ENCODE results near the gene SULT1A1. TPM values are rescaled to one million over a fixed set of nuclear protein-coding genes. Genes with fewer than 3 reads are reported as not detected.
"Not testable (repeated sequence)": the region's sequence is repeated elsewhere in the genome, so short reads cannot be mapped to it uniquely, and the experiment has no call there.

SULT1A1 gene
- total and polyA plus RNA-seq, 4 donors: 34.6 to 118 (median 40.2) TPM

DNA sequence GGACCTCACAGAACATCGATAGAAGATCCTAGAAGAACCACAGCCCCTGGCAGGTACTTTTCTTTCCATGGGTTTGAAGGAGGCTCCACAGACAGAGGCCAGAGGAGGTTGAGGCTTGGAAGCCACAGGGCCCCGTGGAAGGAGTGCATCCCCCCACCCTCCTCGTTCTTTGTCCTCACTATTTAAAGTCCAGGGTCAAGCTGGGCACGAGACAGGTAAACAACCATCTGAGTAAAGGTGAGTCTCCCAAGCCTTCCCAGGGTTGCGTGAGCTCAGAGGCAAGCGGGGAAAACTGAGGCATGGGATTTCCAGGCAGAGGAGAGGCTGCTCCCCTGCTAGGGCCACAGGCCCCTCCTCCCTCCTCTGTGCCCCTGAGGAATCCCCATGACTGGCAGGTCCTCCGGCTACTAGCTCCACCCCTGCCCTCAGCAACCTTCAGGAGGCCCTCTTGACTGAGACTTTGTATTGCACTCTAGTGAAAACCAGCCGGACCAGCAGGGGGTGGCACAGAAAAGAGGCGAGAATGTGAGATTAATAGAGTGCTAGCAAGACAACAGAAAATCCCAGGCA is 12.1 kb downstream of the SULT1A1 start:
- no peaks in the 10 kb centered on the region for H3K27me3 ChIP-seq (ENCODE audit: control insufficient read depth in 3 of 3, insufficient read depth in 3 of 3, low read length in 2 of 3)
- H3K4me1 ChIP-seq (ENCODE audit: control insufficient read depth in 5 of 5, insufficient read depth in 5 of 5, low read length in 5 of 5): peaks cover 0 to 19% (median 4%) of the 10 kb centered on the region in 5 donors
- H3K27ac ChIP-seq (ENCODE audit: low read depth in 1 of 2, low read length in 1 of 2): peak overlapping the region in 1 of 2 donors; percentile 58
- TF ChIP-seq, protein P1, sequence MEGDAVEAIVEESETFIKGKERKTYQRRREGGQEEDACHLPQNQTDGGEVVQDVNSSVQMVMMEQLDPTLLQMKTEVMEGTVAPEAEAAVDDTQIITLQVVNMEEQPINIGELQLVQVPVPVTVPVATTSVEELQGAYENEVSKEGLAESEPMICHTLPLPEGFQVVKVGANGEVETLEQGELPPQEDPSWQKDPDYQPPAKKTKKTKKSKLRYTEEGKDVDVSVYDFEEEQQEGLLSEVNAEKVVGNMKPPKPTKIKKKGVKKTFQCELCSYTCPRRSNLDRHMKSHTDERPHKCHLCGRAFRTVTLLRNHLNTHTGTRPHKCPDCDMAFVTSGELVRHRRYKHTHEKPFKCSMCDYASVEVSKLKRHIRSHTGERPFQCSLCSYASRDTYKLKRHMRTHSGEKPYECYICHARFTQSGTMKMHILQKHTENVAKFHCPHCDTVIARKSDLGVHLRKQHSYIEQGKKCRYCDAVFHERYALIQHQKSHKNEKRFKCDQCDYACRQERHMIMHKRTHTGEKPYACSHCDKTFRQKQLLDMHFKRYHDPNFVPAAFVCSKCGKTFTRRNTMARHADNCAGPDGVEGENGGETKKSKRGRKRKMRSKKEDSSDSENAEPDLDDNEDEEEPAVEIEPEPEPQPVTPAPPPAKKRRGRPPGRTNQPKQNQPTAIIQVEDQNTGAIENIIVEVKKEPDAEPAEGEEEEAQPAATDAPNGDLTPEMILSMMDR (IDR thresholded peaks at IDR 0.05; ENCODE audit: control extremely low read depth, extremely low read depth): no peak
- no peaks in the 10 kb centered on the region for H3K36me3 ChIP-seq (ENCODE audit: control insufficient read depth in 4 of 4, insufficient read depth in 4 of 4, low read length in 4 of 4)
- WGBS, 2 donors: 61 to 69% methylated on average over 9 of the region's 9 CpGs
- no peak overlapping the region for H3K9ac ChIP-seq (ENCODE audit: insufficient read depth in 1 of 2, low read length in 2 of 2)
- H3K4me3 ChIP-seq: no peak overlapping the region
- no peak for ATAC-seq (ENCODE audit: insufficient read depth, low FRiP score)
- peak; percentile 58 to 76 (median 75) for DNase-seq
- no peaks in the 10 kb centered on the region for H3K9me3 ChIP-seq (ENCODE audit: control insufficient read depth in 4 of 4, insufficient read depth in 3 of 4, low read length in 3 of 4)

DNA sequence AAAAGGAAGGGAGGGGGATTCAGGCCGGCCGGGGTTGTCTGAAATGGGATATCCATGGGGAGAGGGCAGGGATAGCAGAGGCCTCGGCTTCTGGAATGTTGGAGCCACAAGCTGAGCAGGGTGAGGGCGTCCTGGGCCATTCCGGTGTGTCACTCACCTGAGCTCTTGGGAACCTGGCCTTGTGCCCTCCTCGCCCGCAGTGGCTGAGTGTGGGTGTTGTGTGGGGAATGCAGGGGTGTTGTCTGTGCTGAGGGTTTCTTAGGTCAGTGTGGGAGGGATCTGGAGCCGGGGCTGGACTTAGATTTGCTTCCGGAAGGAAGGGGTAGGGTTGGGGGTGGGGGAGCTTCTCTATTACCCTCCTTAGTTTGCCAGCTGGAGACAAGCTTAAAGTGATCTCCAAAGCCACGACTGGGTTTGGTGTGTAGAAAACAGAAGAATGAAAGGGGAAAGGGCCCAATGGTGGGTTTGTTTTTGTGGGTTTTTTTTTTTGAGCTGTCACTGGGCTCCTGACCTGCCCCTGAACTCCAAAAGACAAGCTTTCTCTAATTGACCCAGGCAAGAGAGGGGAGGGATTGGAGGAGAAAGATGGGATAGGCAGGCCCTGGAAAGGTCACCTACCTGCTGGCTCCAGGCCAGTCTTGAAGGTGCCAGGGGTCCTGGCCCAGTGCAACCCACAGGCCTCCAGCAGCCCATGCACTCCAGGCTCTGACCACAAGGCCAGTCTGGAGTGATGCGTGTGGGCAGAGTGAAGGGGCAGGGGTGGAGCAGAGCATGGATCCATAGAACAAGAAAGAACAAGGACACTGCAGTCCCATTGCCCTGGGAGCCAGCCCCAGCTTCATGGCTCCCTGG is 12.8 kb downstream of the SULT1A1 start, which contains the start of gene SULT1A2:
TSS of gene SULT1A2 (minus strand) at position 211 of the 852 bp plus-strand sequence. CDS start 1,120 bp downstream, outside the sequence.
- no peaks in the 10 kb centered on the region for H3K9me3 ChIP-seq (ENCODE audit: control insufficient read depth in 4 of 4, insufficient read depth in 3 of 4, low read length in 3 of 4)
- ATAC-seq (ENCODE audit: insufficient read depth, low FRiP score): peak; percentile 63
- TF ChIP-seq, protein P1 (IDR thresholded peaks at IDR 0.05; ENCODE audit: control extremely low read depth, extremely low read depth): no peak

DNA sequence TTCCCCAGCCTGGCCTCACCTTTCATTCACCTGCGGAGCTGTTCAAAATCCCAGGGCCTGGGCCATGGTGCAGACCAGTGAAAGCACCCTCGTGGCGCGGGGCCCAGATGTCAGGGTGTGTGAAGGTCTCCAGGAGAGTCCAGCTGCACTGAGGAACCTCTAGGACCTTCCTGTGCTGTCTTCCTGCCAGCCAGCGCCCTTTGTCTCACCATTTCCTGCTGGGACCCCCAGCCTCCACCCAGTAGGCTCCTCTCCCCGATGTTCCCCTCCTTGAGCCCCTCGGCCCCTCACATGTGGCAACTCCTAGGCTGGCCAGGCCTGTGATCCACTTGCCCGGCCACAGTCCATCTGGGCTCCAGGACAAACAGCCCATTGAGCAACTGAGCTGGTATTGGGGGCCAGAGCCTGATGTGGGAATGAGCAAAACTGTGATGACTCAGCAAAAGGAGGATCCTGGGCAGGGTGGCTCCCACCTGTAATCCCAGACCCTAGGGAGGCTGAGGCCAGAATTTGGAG is 13.7 kb downstream of the SULT1A1 start:
- Histone ChIP-seq H3K36me3 (ENCODE audit: control insufficient read depth in 4 of 4, insufficient read depth in 4 of 4, low read length in 4 of 4) (peaks cover 0 to 7% (median 0%) of the 10 kb centered on the region in 4 donors), H3K9me3 (ENCODE audit: control insufficient read depth in 4 of 4, insufficient read depth in 3 of 4, low read length in 3 of 4) (no peaks in the 10 kb centered on the region), H3K27ac (ENCODE audit: low read depth in 1 of 2, low read length in 1 of 2) (peak overlapping the region in 1 of 2 donors; percentile 43), H3K4me3 (no peak overlapping the region), H3K9ac (ENCODE audit: insufficient read depth in 1 of 2, low read length in 2 of 2) (no peak overlapping the region), H3K27me3 (ENCODE audit: control insufficient read depth in 3 of 3, insufficient read depth in 3 of 3, low read length in 2 of 3) (no peaks in the 10 kb centered on the region), H3K4me1 (ENCODE audit: control insufficient read depth in 5 of 5, insufficient read depth in 5 of 5, low read length in 5 of 5) (peaks cover 0 to 19% (median 4%) of the 10 kb centered on the region in 5 donors)
- TF ChIP-seq, protein P1 (IDR thresholded peaks at IDR 0.05; ENCODE audit: control extremely low read depth, extremely low read depth): no peak
- WGBS, 2 donors: 54 to 66% methylated on average over 8 of the region's 8 CpGs
- no peak for DNase-seq
- ATAC-seq (ENCODE audit: insufficient read depth, low FRiP score): no peak

More for the DNA sequence above, 12.8 kb downstream of the SULT1A1 start, which contains the start of gene SULT1A2:
- H3K4me3 ChIP-seq: peak within 1 kb of the TSS; percentile 14
- peak; percentile 36 to 66 (median 51) for DNase-seq
- H3K27me3 ChIP-seq (ENCODE audit: control insufficient read depth in 3 of 3, insufficient read depth in 3 of 3, low read length in 2 of 3): no peaks in the 10 kb centered on the region
- peaks cover 0 to 2% (median 0%) of the 10 kb centered on the region in 4 donors for H3K36me3 ChIP-seq (ENCODE audit: control insufficient read depth in 4 of 4, insufficient read depth in 4 of 4, low read length in 4 of 4)
- no peak within 1 kb of the TSS for H3K9ac ChIP-seq (ENCODE audit: insufficient read depth in 1 of 2, low read length in 2 of 2)
- peaks cover 0 to 19% (median 4%) of the 10 kb centered on the region in 5 donors for H3K4me1 ChIP-seq (ENCODE audit: control insufficient read depth in 5 of 5, insufficient read depth in 5 of 5, low read length in 5 of 5)
- H3K27ac ChIP-seq (ENCODE audit: low read depth in 1 of 2, low read length in 1 of 2): peak within 1 kb of the TSS in 1 of 2 donors; percentile 58
- 26 to 53% methylated on average over 11 of the region's 11 CpGs for WGBS, 2 donors

DNA sequence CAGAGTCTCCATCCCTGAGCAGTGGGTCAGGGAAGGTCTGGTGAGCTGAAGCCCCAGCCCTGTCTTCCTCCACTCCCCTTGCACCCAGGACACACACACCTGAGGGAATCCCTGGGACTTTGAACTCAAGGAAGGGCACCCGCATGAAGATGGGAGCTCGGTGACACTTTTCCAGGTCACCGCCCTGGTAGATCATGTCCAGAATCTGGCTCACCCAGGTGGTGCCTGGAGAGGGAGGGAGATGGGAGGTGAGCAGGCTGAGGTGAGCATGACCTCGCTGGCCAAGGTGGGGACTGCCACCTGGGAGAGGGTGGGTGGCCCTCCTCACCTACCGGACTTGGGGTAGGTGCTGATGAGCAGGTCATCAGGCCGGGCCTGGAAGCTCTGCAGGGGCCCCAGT is 14.4 kb downstream of the SULT1A1 start:
- 87 to 96% methylated on average over 4 to 6 of the region's 6 CpGs for WGBS, 2 donors
- peaks cover 0 to 19% (median 4%) of the 10 kb centered on the region in 5 donors for H3K4me1 ChIP-seq (ENCODE audit: control insufficient read depth in 5 of 5, insufficient read depth in 5 of 5, low read length in 5 of 5)
- not testable (repeated sequence) for H3K4me3 ChIP-seq; H3K9ac ChIP-seq (ENCODE audit: insufficient read depth in 1 of 2, low read length in 2 of 2); H3K9me3 ChIP-seq (ENCODE audit: control insufficient read depth in 4 of 4, insufficient read depth in 3 of 4, low read length in 3 of 4); DNase-seq; H3K27me3 ChIP-seq (ENCODE audit: control insufficient read depth in 3 of 3, insufficient read depth in 3 of 3, low read length in 2 of 3); ATAC-seq (ENCODE audit: insufficient read depth, low FRiP score); H3K27ac ChIP-seq (ENCODE audit: low read depth in 1 of 2, low read length in 1 of 2)
- peaks cover 0 to 14% (median 3%) of the 10 kb centered on the region in 4 donors for H3K36me3 ChIP-seq (ENCODE audit: control insufficient read depth in 4 of 4, insufficient read depth in 4 of 4, low read length in 4 of 4)

Data from lung (tissue), 12 donors.